Measurements from ENCODE around the gene PLEKHG4.

GRCh38 chr16:67260426-67261063, 18.8 kb upstream of the PLEKHG4 start:
- TF ChIP-seq CTCF (conservative IDR thresholded peaks at IDR 0.05), result peak; percentile 61
- TF ChIP-seq EZH2 (IDR thresholded peaks at IDR 0.05; ENCODE audit: low read depth), result no peak

Data from PC-9 (cell line).